Measurements from ENCODE around the gene TTBK2.

Gene TTBK2

DNA sequence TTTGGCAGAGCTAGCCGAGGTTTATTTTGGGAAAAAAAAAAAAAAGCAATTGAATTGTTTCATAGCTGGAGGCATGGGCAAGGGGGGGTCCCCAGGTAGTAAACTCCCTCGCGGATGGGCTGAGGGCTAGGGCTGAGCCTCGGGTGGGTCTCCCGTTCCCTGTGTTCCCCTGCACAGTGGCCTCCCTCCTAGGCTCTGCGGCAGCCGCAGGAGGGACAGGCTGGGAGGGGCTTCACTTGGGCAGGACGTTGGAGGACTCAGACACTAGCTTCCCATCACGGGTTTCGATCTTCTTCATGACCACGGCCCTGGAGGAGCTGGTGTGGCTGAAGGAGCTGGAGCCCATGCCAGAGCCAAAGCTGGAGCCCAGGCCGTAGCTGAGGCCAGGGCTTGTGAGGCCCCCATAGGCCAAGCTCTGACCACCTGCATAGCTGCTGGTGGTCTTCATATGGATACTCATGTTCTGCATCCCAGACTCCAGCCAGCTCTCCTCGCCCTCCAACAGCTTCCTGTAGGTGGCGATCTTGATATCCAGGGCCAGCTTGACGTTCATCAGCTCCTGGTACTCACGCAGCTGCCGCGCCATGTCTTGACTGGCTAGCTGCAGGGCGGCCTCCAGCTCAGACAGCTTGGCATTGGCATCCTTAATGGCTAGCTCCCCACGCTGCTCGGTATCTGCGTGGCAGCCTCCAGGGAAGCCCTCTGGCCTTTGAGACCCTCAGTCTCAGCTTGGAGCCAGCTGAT lies 119.7 kb downstream of the TTBK2 start:
- no peak overlapping the region for H3K14ac ChIP-seq (ENCODE audit: low read length)
- H3K27ac ChIP-seq (ENCODE audit: low read depth, low read length) = no peak overlapping the region
- no peaks in the 10 kb centered on the region for H3K27me3 ChIP-seq (ENCODE audit: insufficient read depth, low read length)
- no peak overlapping the region for H3K4me3 ChIP-seq (ENCODE audit: low read depth, low read length)
- no peak overlapping the region for H2BK120ac ChIP-seq (ENCODE audit: insufficient read depth, low read length, poor library complexity)
- no peak overlapping the region for H3K4me2 ChIP-seq (ENCODE audit: low read length)
- H2BK5ac ChIP-seq (ENCODE audit: low read depth, low read length, poor library complexity) = no peak overlapping the region
- DNase-seq = peak in 1 of 2 donors; percentile 48
- no peak overlapping the region for H3K18ac ChIP-seq (ENCODE audit: low read length)
- H4K8ac ChIP-seq (ENCODE audit: low read depth, low read length) = no peak overlapping the region
- H3K36me3 ChIP-seq (ENCODE audit: control insufficient read depth in 1 of 2, insufficient read depth in 2 of 2, low read length in 2 of 2) = peaks cover 3 to 6% of the 10 kb centered on the region in 2 experiments
- no peaks in the 10 kb centered on the region for H3K79me2 ChIP-seq (ENCODE audit: control insufficient read depth, insufficient read depth, low read length, poor library complexity)
- no peak overlapping the region for H4K12ac ChIP-seq (ENCODE audit: low read depth, low read length)
- H3K4me1 ChIP-seq (ENCODE audit: control insufficient read depth in 1 of 2, insufficient read depth in 2 of 2, low read length in 2 of 2) = no peaks in the 10 kb centered on the region
- no peaks in the 10 kb centered on the region for H3K9me3 ChIP-seq (ENCODE audit: insufficient read depth, low read depth, low read length)
- H3K4ac ChIP-seq (ENCODE audit: low read depth, low read length) = no peak overlapping the region
- no peak overlapping the region for H3K23ac ChIP-seq (ENCODE audit: low read length)
- H2AFZ ChIP-seq (ENCODE audit: insufficient read depth, low read length, poor library complexity) = no peak overlapping the region
- H2AK5ac ChIP-seq (ENCODE audit: low read length) = no peak overlapping the region
- no peak overlapping the region for H4K91ac ChIP-seq (ENCODE audit: low read depth, low read length)
- no CpG with 5 or more reads among the region's 22 CpGs for WGBS (ENCODE audit: extremely low coverage, insufficient coverage, insufficient read length)
- no peak overlapping the region for H2BK12ac ChIP-seq (ENCODE audit: low read length)
- H3K9ac ChIP-seq (ENCODE audit: low read length) = no peak overlapping the region
- no peaks in the 10 kb centered on the region for H3K79me1 ChIP-seq (ENCODE audit: low read length)

DNA sequence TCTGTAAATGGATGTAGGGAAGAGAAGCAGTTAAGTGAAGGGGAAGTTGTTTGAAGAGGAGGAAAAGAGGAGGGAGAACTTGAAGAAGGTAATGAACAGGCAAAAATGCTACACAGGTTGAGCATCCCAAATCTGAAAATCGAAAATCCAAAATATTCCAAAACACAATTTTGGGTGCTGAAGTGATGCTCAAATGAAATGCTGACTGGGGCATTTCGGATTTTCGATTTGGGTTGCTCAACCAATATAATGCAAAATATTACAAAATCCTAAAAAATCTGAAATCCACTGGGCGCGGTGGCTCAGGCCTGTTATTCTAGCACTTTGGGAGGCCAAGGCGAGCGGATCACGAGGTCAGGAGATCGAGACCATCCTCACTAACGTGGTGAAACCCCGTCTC lies 121.8 kb downstream of the TTBK2 start:
- no peak overlapping the region for H3K4me2 ChIP-seq (ENCODE audit: low read length)
- peaks cover 3 to 6% of the 10 kb centered on the region in 2 experiments for H3K36me3 ChIP-seq (ENCODE audit: control insufficient read depth in 1 of 2, insufficient read depth in 2 of 2, low read length in 2 of 2)
- H3K9ac ChIP-seq (ENCODE audit: low read length) = no peak overlapping the region
- no peak overlapping the region for H3K18ac ChIP-seq (ENCODE audit: low read length)
- no peak overlapping the region for H4K8ac ChIP-seq (ENCODE audit: low read depth, low read length)
- H2AK5ac ChIP-seq (ENCODE audit: low read length) = no peak overlapping the region
- no peaks in the 10 kb centered on the region for H3K79me1 ChIP-seq (ENCODE audit: low read length)
- DNase-seq = no peak
- H3K14ac ChIP-seq (ENCODE audit: low read length) = no peak overlapping the region
- no peak overlapping the region for H2AFZ ChIP-seq (ENCODE audit: insufficient read depth, low read length, poor library complexity)
- H2BK5ac ChIP-seq (ENCODE audit: low read depth, low read length, poor library complexity) = no peak overlapping the region
- H4K91ac ChIP-seq (ENCODE audit: low read depth, low read length) = no peak overlapping the region
- H3K4me1 ChIP-seq (ENCODE audit: control insufficient read depth in 1 of 2, insufficient read depth in 2 of 2, low read length in 2 of 2) = no peaks in the 10 kb centered on the region
- WGBS (ENCODE audit: extremely low coverage, insufficient coverage, insufficient read length) = no CpG with 5 or more reads among the region's 11 CpGs
- H3K79me2 ChIP-seq (ENCODE audit: control insufficient read depth, insufficient read depth, low read length, poor library complexity) = no peaks in the 10 kb centered on the region
- no peak overlapping the region for H2BK120ac ChIP-seq (ENCODE audit: insufficient read depth, low read length, poor library complexity)
- H3K4ac ChIP-seq (ENCODE audit: low read depth, low read length) = no peak overlapping the region
- H3K27ac ChIP-seq (ENCODE audit: low read depth, low read length) = no peak overlapping the region
- H3K4me3 ChIP-seq (ENCODE audit: low read depth, low read length) = no peak overlapping the region
- H3K23ac ChIP-seq (ENCODE audit: low read length) = no peak overlapping the region
- H4K12ac ChIP-seq (ENCODE audit: low read depth, low read length) = no peak overlapping the region
- H3K9me3 ChIP-seq (ENCODE audit: insufficient read depth, low read depth, low read length) = no peaks in the 10 kb centered on the region
- H2BK12ac ChIP-seq (ENCODE audit: low read length) = no peak overlapping the region
- no peaks in the 10 kb centered on the region for H3K27me3 ChIP-seq (ENCODE audit: insufficient read depth, low read length)

DNA sequence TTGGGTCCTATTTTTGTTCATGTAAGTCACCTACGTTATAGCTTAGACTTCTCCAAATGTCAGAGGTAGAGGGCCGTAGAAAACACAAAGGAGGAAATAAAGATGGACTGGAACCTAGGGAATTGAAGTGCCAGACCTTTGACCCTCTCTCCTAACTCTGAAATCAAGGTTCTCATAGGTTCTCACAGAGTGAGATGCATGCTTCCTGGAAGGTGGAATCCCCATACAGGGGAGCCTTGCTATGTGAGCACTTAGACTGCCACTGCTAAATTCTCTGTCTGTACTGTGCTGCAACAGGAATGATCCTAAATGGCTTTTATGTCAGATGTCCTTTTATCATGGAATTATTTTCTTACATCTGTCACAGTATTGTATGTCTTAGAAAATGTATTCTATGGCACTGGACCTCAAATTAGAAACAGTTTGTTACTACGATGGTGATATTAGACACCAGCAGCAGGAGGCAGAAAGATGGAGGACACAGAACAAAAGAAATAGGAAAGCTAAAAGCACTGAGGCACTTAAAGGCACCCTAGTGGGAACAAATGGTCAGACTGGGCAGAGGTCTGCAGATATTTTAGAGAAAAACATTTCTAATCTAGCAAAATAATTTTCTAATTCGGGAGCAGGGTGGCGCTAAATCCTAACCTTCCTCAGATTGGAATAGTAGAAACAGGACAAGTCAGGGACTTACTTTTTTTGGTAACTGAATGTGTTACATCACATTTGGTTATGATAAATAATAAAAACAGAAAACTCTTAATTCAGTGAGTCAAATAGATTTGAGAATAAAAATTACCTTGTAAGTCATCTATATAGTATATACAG lies 123.4 kb downstream of the TTBK2 start:
- Histone ChIP-seq H2AK5ac (ENCODE audit: low read length) (no peak overlapping the region), H3K4ac (ENCODE audit: low read depth, low read length) (no peak overlapping the region), H3K4me1 (ENCODE audit: control insufficient read depth in 1 of 2, insufficient read depth in 2 of 2, low read length in 2 of 2) (no peaks in the 10 kb centered on the region), H2BK120ac (ENCODE audit: insufficient read depth, low read length, poor library complexity) (no peak overlapping the region), H3K18ac (ENCODE audit: low read length) (no peak overlapping the region), H2BK5ac (ENCODE audit: low read depth, low read length, poor library complexity) (no peak overlapping the region), H3K27me3 (ENCODE audit: insufficient read depth, low read length) (no peaks in the 10 kb centered on the region), H3K27ac (ENCODE audit: low read depth, low read length) (no peak overlapping the region), H4K12ac (ENCODE audit: low read depth, low read length) (no peak overlapping the region), H2BK12ac (ENCODE audit: low read length) (no peak overlapping the region), H2AFZ (ENCODE audit: insufficient read depth, low read length, poor library complexity) (no peak overlapping the region), H3K4me3 (ENCODE audit: low read depth, low read length) (no peak overlapping the region), H3K36me3 (ENCODE audit: control insufficient read depth in 1 of 2, insufficient read depth in 2 of 2, low read length in 2 of 2) (peaks cover 3 to 5% of the 10 kb centered on the region in 2 experiments), H3K79me2 (ENCODE audit: control insufficient read depth, insufficient read depth, low read length, poor library complexity) (no peaks in the 10 kb centered on the region), H3K9me3 (ENCODE audit: insufficient read depth, low read depth, low read length) (no peaks in the 10 kb centered on the region), H3K23ac (ENCODE audit: low read length) (no peak overlapping the region), H4K8ac (ENCODE audit: low read depth, low read length) (no peak overlapping the region), H3K14ac (ENCODE audit: low read length) (no peak overlapping the region), H3K79me1 (ENCODE audit: low read length) (no peaks in the 10 kb centered on the region), H3K4me2 (ENCODE audit: low read length) (no peak overlapping the region), H3K9ac (ENCODE audit: low read length) (no peak overlapping the region), H4K91ac (ENCODE audit: low read depth, low read length) (no peak overlapping the region)
- DNase-seq = no peak
- WGBS (ENCODE audit: extremely low coverage, insufficient coverage, insufficient read length) = no CpG with 5 or more reads among the region's 5 CpGs

DNA sequence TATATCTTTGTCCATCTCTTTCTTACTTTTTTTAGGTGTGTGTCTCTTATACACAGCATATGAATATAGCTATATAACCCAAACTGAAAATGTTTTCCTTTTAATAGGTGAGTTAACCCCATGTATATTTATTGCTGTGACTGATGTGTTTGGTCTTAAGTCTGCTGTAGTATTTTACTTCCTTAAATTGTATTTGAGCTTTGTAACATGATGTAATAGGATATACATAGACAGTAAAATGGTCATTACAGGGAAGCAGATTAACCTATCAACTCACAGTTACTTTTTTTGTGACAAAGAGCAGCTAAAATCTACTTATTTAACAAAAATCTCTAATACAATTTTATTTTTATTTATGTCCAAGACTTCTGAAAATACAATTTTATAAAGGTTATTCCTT lies 131.9 kb downstream of the TTBK2 start:
- Histone ChIP-seq H4K12ac (ENCODE audit: low read depth, low read length) (no peak overlapping the region), H3K4me3 (ENCODE audit: low read depth, low read length) (no peak overlapping the region), H2BK5ac (ENCODE audit: low read depth, low read length, poor library complexity) (no peak overlapping the region), H3K36me3 (ENCODE audit: control insufficient read depth in 1 of 2, insufficient read depth in 2 of 2, low read length in 2 of 2) (no peaks in the 10 kb centered on the region), H3K79me2 (ENCODE audit: control insufficient read depth, insufficient read depth, low read length, poor library complexity) (no peaks in the 10 kb centered on the region), H2BK120ac (ENCODE audit: insufficient read depth, low read length, poor library complexity) (no peak overlapping the region), H3K79me1 (ENCODE audit: low read length) (no peaks in the 10 kb centered on the region), H3K18ac (ENCODE audit: low read length) (no peak overlapping the region), H2BK12ac (ENCODE audit: low read length) (no peak overlapping the region), H3K4me2 (ENCODE audit: low read length) (no peak overlapping the region), H2AFZ (ENCODE audit: insufficient read depth, low read length, poor library complexity) (no peak overlapping the region), H3K9ac (ENCODE audit: low read length) (no peak overlapping the region), H4K8ac (ENCODE audit: low read depth, low read length) (no peak overlapping the region), H3K4me1 (ENCODE audit: control insufficient read depth in 1 of 2, insufficient read depth in 2 of 2, low read length in 2 of 2) (no peaks in the 10 kb centered on the region), H3K27ac (ENCODE audit: low read depth, low read length) (no peak overlapping the region), H3K23ac (ENCODE audit: low read length) (no peak overlapping the region), H3K9me3 (ENCODE audit: insufficient read depth, low read depth, low read length) (no peaks in the 10 kb centered on the region), H3K27me3 (ENCODE audit: insufficient read depth, low read length) (no peaks in the 10 kb centered on the region), H2AK5ac (ENCODE audit: low read length) (no peak overlapping the region), H4K91ac (ENCODE audit: low read depth, low read length) (no peak overlapping the region), H3K14ac (ENCODE audit: low read length) (no peak overlapping the region), H3K4ac (ENCODE audit: low read depth, low read length) (no peak overlapping the region)
- no peak for DNase-seq
